ENCODE measurements around the gene PITPNM1.
"Not testable (repeated sequence)": the region's sequence is repeated elsewhere in the genome, so short reads cannot be mapped to it uniquely, and the experiment has no call there.

PITPNM1 gene

DNA sequence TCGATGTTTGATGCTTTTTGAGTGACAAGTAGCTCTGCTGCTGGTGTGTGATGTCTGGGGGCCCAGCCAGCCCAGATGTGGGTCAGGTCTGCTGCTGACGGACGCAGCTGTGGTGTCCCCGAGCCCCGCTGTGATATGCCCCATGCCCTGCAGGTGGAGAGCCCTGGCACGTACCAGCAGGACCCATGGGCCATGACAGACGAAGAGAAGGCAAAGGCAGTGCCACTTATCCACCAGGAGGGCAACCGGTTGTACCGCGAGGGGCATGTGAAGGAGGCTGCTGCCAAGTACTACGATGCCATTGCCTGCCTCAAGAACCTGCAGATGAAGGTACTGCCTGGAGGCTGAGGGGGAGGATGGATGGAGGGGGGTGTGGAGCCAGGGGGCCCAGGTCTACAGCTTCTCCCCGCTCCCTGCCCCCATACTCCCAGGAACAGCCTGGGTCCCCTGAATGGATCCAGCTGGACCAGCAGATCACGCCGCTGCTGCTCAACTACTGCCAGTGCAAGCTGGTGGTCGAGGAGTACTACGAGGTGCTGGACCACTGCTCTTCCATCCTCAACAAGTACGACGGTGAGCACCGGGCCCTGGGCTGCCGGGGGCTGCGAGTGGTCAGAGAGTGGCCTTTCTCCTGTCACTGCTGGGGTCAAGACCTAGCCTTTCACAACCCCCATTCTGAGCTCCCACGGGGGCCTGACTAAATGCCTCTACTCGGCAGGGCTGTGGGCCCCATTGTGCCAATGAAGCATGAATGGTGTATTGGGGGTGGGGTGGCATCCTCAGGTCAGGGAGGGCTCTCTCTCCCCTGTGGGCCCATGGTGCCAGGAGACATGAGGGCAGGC lies 15.1 kb downstream of the PITPNM1 start:
- no peak for DNase-seq (ENCODE audit: low read depth in 2 of 2)

- no peak for DNase-seq (ENCODE audit: low read depth in 2 of 2)
Observed at GRCh38 chr11:67489203-67489884, 15.8 kb downstream of the PITPNM1 start.

- DNase-seq (ENCODE audit: low read depth in 2 of 2): peak in 1 of 2 donors; percentile 62
Observed at GRCh38 chr11:67486481-67487195, 18.5 kb downstream of the PITPNM1 start.

DNA sequence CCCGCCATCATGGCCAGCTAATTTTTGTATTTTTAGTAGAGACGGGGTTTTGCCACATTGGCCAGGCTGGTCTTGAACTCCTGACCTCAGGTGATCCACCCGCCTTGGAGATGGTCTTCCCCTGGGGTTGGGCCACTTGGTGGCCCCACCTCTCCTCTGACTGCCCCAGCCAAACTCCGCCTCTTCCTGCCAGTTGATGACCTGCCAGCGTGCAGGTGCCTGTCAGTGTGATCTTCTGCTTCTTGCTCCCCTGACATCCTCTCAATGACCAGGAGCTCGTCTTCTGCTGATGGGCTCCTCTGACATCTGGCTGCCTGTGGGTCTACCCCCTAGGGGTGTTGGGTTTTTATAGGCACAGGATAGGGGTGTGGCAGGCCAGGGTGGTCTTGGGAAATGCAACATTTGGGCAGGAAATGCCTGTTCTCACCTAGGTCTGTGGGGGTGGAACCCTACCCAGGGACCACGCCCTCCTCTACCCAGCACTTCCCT lies 19.2 kb downstream of the PITPNM1 start:
- DNase-seq (ENCODE audit: low read depth in 2 of 2): peak in 1 of 2 donors; percentile 64

GRCh38 chr11:67484847-67485311 lies 20.3 kb downstream of the PITPNM1 start:
- peak in 1 of 2 donors; percentile 72 for DNase-seq (ENCODE audit: low read depth in 2 of 2)

DNA sequence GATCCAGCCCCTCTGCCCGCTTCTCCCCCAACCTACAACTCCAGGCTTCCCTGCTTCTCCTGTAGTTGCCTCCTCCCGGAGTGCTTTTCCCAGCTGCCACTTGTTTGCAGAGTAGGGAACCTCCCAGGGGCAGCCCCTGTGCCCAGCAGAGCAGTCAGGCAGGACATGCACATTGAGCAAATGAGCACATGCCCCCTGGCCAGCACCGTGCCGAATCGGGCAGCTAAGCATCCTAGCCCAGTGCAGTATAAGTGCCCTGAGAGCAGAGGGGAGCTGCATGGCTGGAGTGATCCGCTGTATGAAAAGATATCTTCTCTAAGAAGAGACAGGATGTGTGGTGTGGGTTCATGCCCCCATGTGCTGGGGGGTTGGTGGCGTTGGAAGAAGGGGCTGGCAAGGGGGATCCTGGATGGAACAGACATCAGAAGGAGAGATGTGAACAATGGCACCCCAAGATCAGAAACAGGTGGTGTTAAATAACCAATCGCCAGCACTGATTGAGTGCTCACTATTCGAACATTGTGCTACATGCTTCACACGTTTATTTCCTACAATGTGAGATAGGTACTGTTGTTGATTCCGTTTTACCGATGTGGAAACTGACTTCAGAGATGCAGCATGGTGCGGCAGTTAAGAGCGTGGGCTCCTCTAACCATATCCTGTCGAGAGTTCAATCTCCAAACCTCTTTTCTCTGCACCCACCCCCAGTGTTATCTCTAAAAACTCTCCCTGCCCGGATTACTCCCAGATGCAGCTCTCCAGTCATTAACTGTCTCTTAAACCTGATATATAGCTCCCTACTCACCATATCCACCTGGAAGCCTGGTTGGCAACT lies 21.1 kb downstream of the PITPNM1 start:
- peak in 1 of 2 donors; percentile 49 for DNase-seq (ENCODE audit: low read depth in 2 of 2)

- DNase-seq (ENCODE audit: low read depth in 2 of 2): peak; percentile 97 to 98
Observed at GRCh38 chr11:67482827-67483798, 22.1 kb downstream of the PITPNM1 start, which contains the start of gene AIP. AIP (plus strand) TSS chr11:67483026; CDS start chr11:67483159, 133 bp downstream.

DNA sequence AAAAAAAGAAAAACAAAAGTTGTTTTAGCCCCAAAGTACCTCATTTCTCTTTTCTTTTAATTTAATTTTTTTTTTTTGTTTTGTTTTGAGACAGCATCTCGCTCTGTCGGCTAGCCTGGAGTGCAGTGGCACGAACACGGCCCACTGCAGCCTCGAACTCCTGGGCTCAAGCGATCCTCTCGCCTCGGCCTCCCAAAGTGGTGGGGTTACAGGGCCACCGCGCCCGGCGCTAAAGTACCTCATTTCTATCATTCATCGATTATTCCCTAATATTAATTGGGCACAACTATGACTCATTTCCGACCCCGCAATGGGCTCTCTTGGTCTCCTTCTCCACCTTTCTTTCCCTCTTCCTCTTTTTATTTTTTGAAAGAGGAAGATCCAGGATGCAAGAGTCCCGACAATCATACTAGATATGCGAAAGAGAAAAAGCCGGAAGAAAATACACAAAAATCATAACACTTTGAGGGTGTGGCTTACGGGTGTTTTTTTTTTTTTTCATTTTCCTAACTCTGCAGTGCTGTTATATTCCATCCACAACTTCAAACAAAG lies 22.8 kb downstream of the PITPNM1 start:
- DNase-seq (ENCODE audit: low read depth in 2 of 2): no peak

- DNase-seq (ENCODE audit: low read depth in 2 of 2): not testable (repeated sequence)
Observed at GRCh38 chr11:67477344-67478050, 27.7 kb downstream of the PITPNM1 start.

GRCh38 chr11:67476692-67477091 lies 28.5 kb downstream of the PITPNM1 start:
- not testable (repeated sequence) for DNase-seq (ENCODE audit: low read depth in 2 of 2)

GRCh38 chr11:67472882-67473281 lies 32.3 kb downstream of the PITPNM1 start:
- DNase-seq (ENCODE audit: low read depth in 2 of 2): no peak

- DNase-seq (ENCODE audit: low read depth in 2 of 2): no peak
Observed at GRCh38 chr11:67470337-67471002, 34.7 kb downstream of the PITPNM1 start.

- no peak for DNase-seq (ENCODE audit: low read depth in 2 of 2)
Observed at GRCh38 chr11:67469508-67469811, 35.7 kb downstream of the PITPNM1 start.

- peak; percentile 88 to 91 for DNase-seq (ENCODE audit: low read depth in 2 of 2)
Observed at GRCh38 chr11:67468759-67469507, 36.2 kb downstream of the PITPNM1 start, which contains the start of gene TMEM134. TMEM134 (minus strand) TSS chr11:67469251; CDS start chr11:67469192, 59 bp downstream.

DNA sequence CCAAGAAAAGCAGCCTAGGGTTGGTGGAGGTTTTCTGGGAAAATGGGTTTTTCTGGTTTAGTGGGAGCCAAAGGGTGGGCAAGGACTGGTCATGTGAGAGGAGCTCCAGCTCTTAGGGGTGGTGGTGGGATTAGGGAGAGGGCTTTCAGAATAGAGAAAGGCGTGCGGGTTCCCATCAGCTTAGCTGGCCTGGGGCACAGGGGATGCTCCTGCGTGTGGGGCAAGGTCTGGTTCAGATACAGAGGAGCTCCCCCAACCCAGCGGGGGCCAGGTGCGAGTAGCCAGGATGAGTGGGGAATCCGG lies 36.8 kb downstream of the PITPNM1 start:
- DNase-seq (ENCODE audit: low read depth in 2 of 2): no peak

DNA sequence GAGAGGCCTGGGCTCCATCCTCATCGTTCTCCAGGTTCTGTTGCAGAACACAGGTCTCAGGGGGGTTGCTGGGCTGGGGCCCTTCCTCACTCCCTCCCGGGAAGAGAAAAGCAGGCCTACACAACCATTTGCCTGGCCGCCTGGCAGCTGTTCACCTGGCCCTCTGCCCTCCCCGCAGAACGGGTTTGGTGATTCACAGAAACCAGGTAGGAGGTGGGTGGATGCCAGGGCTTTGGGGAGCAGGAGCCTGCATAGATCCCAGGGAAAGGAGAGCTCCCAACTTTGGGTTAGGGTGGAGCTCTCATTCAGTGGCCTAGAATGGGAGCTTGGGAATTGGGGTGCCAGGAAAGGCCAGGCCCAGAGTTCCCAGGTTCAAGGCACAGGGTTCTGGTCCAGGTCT lies 37.1 kb downstream of the PITPNM1 start:
- DNase-seq (ENCODE audit: low read depth in 2 of 2): no peak

DNA sequence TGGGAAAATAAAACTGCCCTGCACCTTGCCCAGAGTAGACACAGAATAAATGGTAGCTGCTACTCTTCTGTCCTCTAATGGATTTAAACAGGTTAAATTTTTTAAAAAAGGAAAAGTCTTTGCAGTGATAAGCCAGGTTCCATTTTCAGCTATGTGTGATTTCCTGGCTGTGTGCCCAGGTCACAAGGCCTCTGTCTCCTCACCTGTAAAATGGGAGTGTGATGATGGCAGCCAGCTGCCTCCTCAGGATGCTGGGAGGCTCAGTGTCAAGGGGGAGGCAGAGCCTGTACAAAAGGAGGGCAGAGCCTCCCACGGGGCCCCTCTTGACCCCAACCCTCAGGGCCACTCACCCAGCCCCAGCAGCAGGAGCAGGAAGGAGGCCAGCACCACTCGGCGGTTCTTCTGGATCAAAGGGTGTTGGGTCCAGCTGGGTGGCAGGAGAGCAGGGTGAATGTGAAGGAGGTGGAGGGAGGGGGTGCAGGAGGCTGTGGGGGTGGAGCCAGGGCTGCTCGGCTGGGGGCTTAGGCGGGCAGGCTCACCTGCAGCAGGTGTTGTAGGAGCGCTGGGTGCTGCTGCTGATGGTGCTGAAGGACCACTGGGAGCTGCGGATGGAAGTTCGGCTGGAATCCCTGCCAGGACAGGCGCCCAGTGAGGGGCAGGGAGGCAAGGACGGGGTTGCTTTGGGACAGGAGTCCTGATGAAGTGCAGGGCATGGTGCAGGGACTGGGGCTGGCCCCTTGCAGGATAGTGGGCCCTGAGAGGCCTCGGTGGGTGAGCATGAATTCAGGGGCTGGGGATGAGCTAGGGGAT lies 38.0 kb downstream of the PITPNM1 start:
- no peak for DNase-seq (ENCODE audit: low read depth in 2 of 2)
